ENCODE measurements around the gene ATP5MG. TPM values are rescaled to one million over a fixed set of nuclear protein-coding genes. Genes with fewer than 3 reads are reported as not detected.

Gene ATP5MG
- total RNA-seq, 1 donor from 2014 or later = 199 TPM

DNA sequence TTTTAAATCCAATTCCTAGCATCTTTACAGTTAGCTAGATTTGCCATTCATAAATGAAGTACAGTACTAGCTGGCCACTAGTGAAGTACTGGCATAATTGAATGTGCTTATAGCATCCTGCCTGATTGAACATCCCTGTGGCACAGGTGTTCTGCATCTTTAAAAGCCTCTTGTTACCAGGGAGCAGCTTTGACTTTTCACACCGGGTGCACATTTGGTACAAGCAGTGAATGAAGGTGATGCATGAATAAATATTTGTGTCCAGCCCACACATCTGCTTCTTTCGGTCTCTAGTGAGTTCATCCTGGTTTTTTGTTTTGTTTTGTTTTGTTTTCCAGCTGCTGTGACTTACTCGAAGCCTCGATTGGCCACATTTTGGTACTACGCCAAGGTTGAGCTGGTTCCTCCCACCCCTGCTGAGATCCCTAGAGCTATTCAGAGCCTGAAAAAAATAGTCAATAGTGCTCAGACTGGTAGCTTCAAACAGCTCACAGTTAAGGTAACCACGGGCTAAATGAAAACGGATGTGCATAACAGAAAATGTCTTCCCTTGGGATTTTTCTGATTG, 5.3 kb downstream of the ATP5MG start:
- no peak for ATAC-seq (ENCODE audit: low read depth)
- no peak for DNase-seq
- intact Hi-C loops (cut with micrococcal nuclease) = no loop called here
- Mint-ChIP-seq H3K27me3 (no peaks in the 10 kb centered on the region), H3K36me3 (ENCODE audit: low read depth) (peaks cover 61% of the 10 kb centered on the region), H3K9me3 (no peaks in the 10 kb centered on the region), H3K27ac (no peak overlapping the region), H3K4me3 (no peak overlapping the region), H3K4me1 (peaks cover 46% of the 10 kb centered on the region)
- CTCF ChIA-PET = no interaction called here
- no peak for TF ChIP-seq CTCF (IDR thresholded peaks at IDR 0.05)
- POLR2A ChIA-PET = no interaction called here

- no peak for DNase-seq
- Mint-ChIP-seq H3K4me3 (no peak overlapping the region), H3K4me1 (peaks cover 24% of the 10 kb centered on the region), H3K36me3 (ENCODE audit: low read depth) (peaks cover 53% of the 10 kb centered on the region), H3K9me3 (no peaks in the 10 kb centered on the region), H3K27me3 (no peaks in the 10 kb centered on the region), H3K27ac (no peak overlapping the region)
- POLR2A ChIA-PET = interaction anchor here (1.0 kb wide), 1 partner anchor 25 kb away, joined by 3 read pairs; no protein-coding TSS in a partner anchor
- ATAC-seq (ENCODE audit: low read depth) = no peak
- CTCF ChIA-PET = no interaction called here
- intact Hi-C loops (cut with micrococcal nuclease) = no loop called here
- no peak for TF ChIP-seq CTCF (IDR thresholded peaks at IDR 0.05)
Observed at GRCh38 chr11:118410055-118410745, 8.8 kb downstream of the ATP5MG start.

DNA sequence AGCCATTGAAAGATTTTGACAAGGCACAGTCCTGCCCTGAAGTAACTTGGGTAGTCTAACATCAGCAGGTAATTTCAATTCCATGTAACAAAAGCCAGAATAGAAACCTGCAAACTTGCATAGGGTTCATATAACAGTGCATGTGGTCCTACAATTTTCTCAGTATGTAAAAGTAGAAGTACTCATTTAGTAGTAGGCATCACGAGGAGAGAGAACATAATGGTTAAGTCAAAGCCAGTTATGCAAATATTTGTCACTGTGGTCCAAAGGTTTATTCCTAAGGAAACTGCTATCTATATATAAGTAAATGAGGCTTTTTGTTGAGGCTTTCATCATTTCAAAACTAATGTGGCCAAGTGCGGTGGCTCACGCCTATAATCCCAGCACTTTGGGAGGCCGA, 10.1 kb downstream of the ATP5MG start:
- H3K4me1 Mint-ChIP-seq = peaks cover 17% of the 10 kb centered on the region
- no peak for TF ChIP-seq CTCF (IDR thresholded peaks at IDR 0.05)
- intact Hi-C loops (cut with micrococcal nuclease) = no loop called here
- ChIA-PET CTCF (no interaction called here), POLR2A (interaction anchor here (1.8 kb wide), 1 partner anchor 24 kb away, joined by 8 read pairs; the partner anchor contains the start of gene KMT2A)
- no peaks in the 10 kb centered on the region for H3K9me3 Mint-ChIP-seq
- ATAC-seq (ENCODE audit: low read depth) = no peak
- H3K4me3 Mint-ChIP-seq = no peak overlapping the region
- H3K36me3 Mint-ChIP-seq (ENCODE audit: low read depth) = peaks cover 42% of the 10 kb centered on the region
- H3K27ac Mint-ChIP-seq = no peak overlapping the region
- no peak for DNase-seq
- no peaks in the 10 kb centered on the region for H3K27me3 Mint-ChIP-seq

DNA sequence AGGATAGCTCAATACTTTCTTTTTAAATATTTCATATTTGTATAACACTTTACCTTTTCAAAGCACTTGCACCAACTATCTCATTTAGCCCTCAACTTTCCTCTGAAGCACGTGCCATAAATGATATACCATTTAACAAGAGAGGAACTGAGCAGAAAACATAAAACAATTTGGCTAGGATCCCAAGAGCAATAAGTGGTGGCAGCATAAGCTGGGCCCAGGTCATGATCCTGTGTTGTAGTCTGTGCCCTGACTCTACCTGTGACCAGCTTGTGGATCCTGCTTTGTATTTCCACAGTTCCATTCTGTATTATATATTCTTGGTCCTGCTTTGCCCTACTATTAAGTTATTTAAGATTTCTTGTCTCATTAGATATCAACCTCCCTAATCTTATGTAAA, 11.5 kb downstream of the ATP5MG start:
- TF ChIP-seq CTCF (IDR thresholded peaks at IDR 0.05) = no peak
- intact Hi-C loops (cut with micrococcal nuclease) = no loop called here
- H3K36me3 Mint-ChIP-seq (ENCODE audit: low read depth) = peaks cover 33% of the 10 kb centered on the region
- CTCF ChIA-PET = interaction anchor here (0.5 kb wide), 1 partner anchor 76 kb away, joined by 3 read pairs; no protein-coding TSS in a partner anchor
- H3K4me3 Mint-ChIP-seq = no peak overlapping the region
- H3K9me3 Mint-ChIP-seq = no peaks in the 10 kb centered on the region
- H3K4me1 Mint-ChIP-seq = peaks cover 17% of the 10 kb centered on the region
- DNase-seq (no peak), ATAC-seq (ENCODE audit: low read depth) (no peak)
- H3K27me3 Mint-ChIP-seq = no peaks in the 10 kb centered on the region
- POLR2A ChIA-PET = interaction anchor here (1.8 kb wide), 1 partner anchor 23 kb away, joined by 8 read pairs; the partner anchor contains the start of gene KMT2A
- H3K27ac Mint-ChIP-seq = no peak overlapping the region

DNA sequence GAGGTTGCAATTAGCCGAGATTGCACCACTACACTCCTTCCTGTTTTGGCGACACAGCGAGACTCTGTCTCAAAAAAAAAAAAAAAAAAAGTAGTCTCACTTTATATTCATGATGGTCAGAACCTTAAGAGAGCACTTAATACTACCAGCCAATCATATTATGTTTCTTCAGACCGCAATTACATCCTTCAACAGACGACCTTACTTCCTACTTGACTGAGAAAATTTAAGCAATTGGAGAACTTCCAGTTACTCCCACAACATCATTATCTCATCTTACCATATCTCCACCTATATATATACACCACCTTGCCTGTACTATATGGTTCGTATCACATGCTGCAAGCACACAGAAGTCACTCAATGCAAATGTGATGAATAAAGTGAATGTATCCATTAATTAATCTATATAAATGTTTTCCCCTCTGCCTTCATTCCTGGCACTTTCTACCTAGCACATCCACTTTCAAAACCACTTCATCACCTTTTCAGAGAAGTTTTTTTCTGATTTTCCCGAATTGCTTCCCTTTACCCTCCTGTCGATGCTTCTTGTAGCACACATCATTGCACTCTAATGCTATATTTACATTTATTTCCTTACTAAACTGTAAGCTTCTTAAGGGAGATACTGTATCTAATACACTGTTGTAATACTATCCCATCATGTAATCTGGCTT, 13.8 kb downstream of the ATP5MG start:
- peaks cover 7% of the 10 kb centered on the region for H3K4me1 Mint-ChIP-seq
- no peak for ATAC-seq (ENCODE audit: low read depth)
- no peak for TF ChIP-seq CTCF (IDR thresholded peaks at IDR 0.05)
- no peak overlapping the region for H3K4me3 Mint-ChIP-seq
- H3K27me3 Mint-ChIP-seq = no peaks in the 10 kb centered on the region
- intact Hi-C loops (cut with micrococcal nuclease) = no loop called here
- DNase-seq = no peak
- H3K36me3 Mint-ChIP-seq (ENCODE audit: low read depth) = peaks cover 11% of the 10 kb centered on the region
- H3K27ac Mint-ChIP-seq = no peak overlapping the region
- H3K9me3 Mint-ChIP-seq = no peaks in the 10 kb centered on the region
- POLR2A ChIA-PET = interaction anchor here (0.6 kb wide), 1 partner anchor 19 kb away, joined by 4 read pairs; no protein-coding TSS in a partner anchor
- CTCF ChIA-PET = no interaction called here
